A673 (cell line): ENCODE results near the gene SLC39A2. TPM values are rescaled to one million over a fixed set of nuclear protein-coding genes. Genes with fewer than 3 reads are reported as not detected.
"Not testable (repeated sequence)": the region's sequence is repeated elsewhere in the genome, so short reads cannot be mapped to it uniquely, and the experiment has no call there.

Source experiments
- BruUV-seq: library from RNA; stranded (reverse); fragments of 400-500 nt; replicated peaks from 2 replicates; lab custom pipeline; 2021; lab: Mats Ljungman, UMichigan
- CTCF ChIA-PET: fragments of 300-600 bp; sonication (Branson Sonifier 250); formaldehyde crosslinking; loops from one replicate; lab custom pipeline; 2022; ENCODE audit warnings: antibody characterized with exemption; lab: Charles Lee
- POLR2A ChIA-PET: fragments of 300-600 bp; sonication (Branson Sonifier 250); formaldehyde crosslinking; loops from one replicate; lab custom pipeline; 2022; ENCODE audit warnings: antibody characterized with exemption; ENCODE audit not compliant: low non-redundant PET; lab: Charles Lee
- DNase-seq: peaks from one replicate; pipeline ENCODE4 v3.0.0-alpha.2; 2015; ENCODE audit warnings: low spot score
- H3K27ac ChIP-seq: fragments of 200-600 bp; sonication (generic); 2 replicates; pipeline ENCODE4 v1.5.1; 2016; ENCODE audit warnings: mixed run types, low read depth, mild to moderate bottlenecking, mixed read lengths, antibody characterized with exemption, low read length; ENCODE audit not compliant: poor library complexity, severe bottlenecking
- H3K27me3 ChIP-seq: fragments of 200-600 bp; sonication (generic); replicated peaks from 2 replicates; pipeline ENCODE4 v1.6.1; 2017; ENCODE audit warnings: mixed run types, low read depth, mild to moderate bottlenecking, mixed read lengths, antibody characterized with exemption, low read length; ENCODE audit not compliant: insufficient read depth, poor library complexity
- H3K36me3 ChIP-seq: fragments of 200-600 bp; sonication (generic); 2 replicates; pipeline ENCODE4 v1.6.1; 2016; ENCODE audit warnings: mixed run types, mild to moderate bottlenecking, mixed read lengths, antibody characterized with exemption, low read length; ENCODE audit not compliant: insufficient read depth, poor library complexity, severe bottlenecking
- H3K4me1 ChIP-seq: fragments of 200-600 bp; sonication (generic); 2 replicates; pipeline ENCODE4 v1.6.1; 2017; ENCODE audit warnings: mixed run types, mild to moderate bottlenecking, mixed read lengths, antibody characterized with exemption, low read length; ENCODE audit not compliant: insufficient read depth, poor library complexity, severe bottlenecking
- H3K4me3 ChIP-seq: fragments of 200-600 bp; sonication (generic); 2 replicates; pipeline ENCODE4 v1.5.1; 2016; ENCODE audit warnings: low read depth, mixed run types, mild to moderate bottlenecking, mixed read lengths, low read length; ENCODE audit not compliant: poor library complexity, severe bottlenecking
- H3K9me3 ChIP-seq: fragments of 200-600 bp; sonication (generic); 2 replicates; pipeline ENCODE4 v1.6.1; 2016; ENCODE audit warnings: mixed run types, low read depth, mild to moderate bottlenecking, mixed read lengths, antibody characterized with exemption, low read length; ENCODE audit not compliant: poor library complexity, severe bottlenecking
- EZH2 ChIP-seq: fragments of 200-600 bp; sonication (generic); IDR thresholded peaks from 2 replicates; pipeline ENCODE4 v1.6.1; 2017; ENCODE audit warnings: borderline replicate concordance, low read depth, mild to moderate bottlenecking, mixed read lengths, antibody characterized with exemption, low read length; ENCODE audit not compliant: poor library complexity, severe bottlenecking
- intact Hi-C: fragments of 100-400 bp; cut with micrococcal nuclease; formaldehyde crosslinking; loops from one replicate; pipeline ENCODE4 v1.10.0; 2022; ENCODE audit not compliant: unreplicated experiment
- total RNA-seq: library from RNA; stranded (reverse); gene quantifications from 2 replicates; pipeline ENCODE4 v1.2.3, GENCODE V29; 2021
- TF ChIP-seq, protein P1 (sequence below): fragments of 300-800, 200-600 bp; sonication (generic); conservative IDR thresholded peaks from 2 replicates; pipeline ENCODE4 v1.5.1; 2017; ENCODE audit warnings: low read depth, mild to moderate bottlenecking, antibody characterized with exemption, low read length, moderate library complexity, mixed read lengths

SLC39A2 gene
- total RNA-seq, 1 experiment from 2014 or later: not detected

GRCh38 chr14:21038441-21039422, 39.6 kb downstream of the SLC39A2 start:
- DNase-seq: no peak
- Histone ChIP-seq H3K4me1 (no peaks in the 10 kb centered on the region), H3K27me3 (no peaks in the 10 kb centered on the region), H3K36me3 (no peaks in the 10 kb centered on the region), H3K27ac (no peak overlapping the region), H3K4me3 (no peak overlapping the region), H3K9me3 (no peaks in the 10 kb centered on the region)
- BruUV-seq: no TSS peak
- intact Hi-C loops: loop anchor here (10.0 kb wide), 1 partner anchor 344 kb away; no protein-coding TSS in a partner anchor
- TF ChIP-seq, protein P1, sequence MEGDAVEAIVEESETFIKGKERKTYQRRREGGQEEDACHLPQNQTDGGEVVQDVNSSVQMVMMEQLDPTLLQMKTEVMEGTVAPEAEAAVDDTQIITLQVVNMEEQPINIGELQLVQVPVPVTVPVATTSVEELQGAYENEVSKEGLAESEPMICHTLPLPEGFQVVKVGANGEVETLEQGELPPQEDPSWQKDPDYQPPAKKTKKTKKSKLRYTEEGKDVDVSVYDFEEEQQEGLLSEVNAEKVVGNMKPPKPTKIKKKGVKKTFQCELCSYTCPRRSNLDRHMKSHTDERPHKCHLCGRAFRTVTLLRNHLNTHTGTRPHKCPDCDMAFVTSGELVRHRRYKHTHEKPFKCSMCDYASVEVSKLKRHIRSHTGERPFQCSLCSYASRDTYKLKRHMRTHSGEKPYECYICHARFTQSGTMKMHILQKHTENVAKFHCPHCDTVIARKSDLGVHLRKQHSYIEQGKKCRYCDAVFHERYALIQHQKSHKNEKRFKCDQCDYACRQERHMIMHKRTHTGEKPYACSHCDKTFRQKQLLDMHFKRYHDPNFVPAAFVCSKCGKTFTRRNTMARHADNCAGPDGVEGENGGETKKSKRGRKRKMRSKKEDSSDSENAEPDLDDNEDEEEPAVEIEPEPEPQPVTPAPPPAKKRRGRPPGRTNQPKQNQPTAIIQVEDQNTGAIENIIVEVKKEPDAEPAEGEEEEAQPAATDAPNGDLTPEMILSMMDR: no peak
- TF ChIP-seq EZH2: no peak
- POLR2A ChIA-PET: no interaction called here
- CTCF ChIA-PET: no interaction called here

DNA sequence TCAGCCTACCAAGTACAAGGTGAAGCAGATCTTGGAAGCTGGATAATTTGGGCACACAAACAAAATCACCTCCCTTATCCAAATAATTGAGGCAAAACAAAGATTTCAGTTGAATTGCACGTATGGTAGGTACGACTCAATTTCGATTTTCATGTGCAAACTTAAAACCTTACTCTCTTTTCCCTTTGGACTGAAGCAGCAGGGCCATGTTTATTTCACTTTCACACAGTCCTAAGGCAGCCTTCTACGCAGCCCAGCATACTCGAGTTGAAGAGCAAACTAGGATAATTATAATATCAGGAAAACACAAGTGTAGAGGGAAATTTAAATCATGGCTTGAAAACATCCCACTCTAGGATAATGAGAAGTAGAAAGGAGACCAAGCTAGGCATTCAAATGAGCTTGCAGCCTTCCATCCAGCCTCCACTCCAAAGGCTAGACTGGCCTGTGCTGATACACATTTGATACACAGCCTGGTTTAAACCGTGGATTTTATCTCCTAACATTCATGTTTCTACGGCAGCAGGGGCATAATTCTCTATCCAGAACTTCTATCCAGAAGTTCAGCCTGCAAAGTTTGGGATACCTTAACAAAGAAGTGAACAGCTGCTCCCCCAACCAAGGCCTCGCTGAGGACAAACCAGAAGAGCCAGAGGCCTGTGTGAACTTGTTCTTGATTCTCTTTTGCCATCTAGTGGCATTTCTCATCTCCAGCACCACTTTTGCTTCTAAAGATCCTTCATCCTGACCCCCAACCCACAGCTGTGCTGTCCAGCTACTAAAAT, 40.7 kb downstream of the SLC39A2 start:
- no peaks in the 10 kb centered on the region for H3K9me3 ChIP-seq
- no TSS peak for BruUV-seq
- DNase-seq: peak; percentile 68
- H3K4me1 ChIP-seq: no peaks in the 10 kb centered on the region
- intact Hi-C loops: loop anchor here (1.0 to 10.0 kb wide), 2 partner anchors 25 to 345 kb away; no protein-coding TSS in a partner anchor
- no peaks in the 10 kb centered on the region for H3K36me3 ChIP-seq
- no peak overlapping the region for H3K4me3 ChIP-seq
- TF ChIP-seq, protein P1: peak; percentile 66
- TF ChIP-seq EZH2: no peak
- H3K27ac ChIP-seq: no peak overlapping the region
- ChIA-PET POLR2A (no interaction called here), CTCF (interaction anchor here (0.6 to 2.0 kb wide), 5 partner anchors 25 to 281 kb away, joined by 3 to 44 read pairs (median 3); no protein-coding TSS in a partner anchor)
- H3K27me3 ChIP-seq: no peaks in the 10 kb centered on the region

- ChIA-PET POLR2A (no interaction called here), CTCF (interaction anchor here (0.9 to 2.0 kb wide), 4 partner anchors 25 to 282 kb away, joined by 3 to 44 read pairs (median 4); no protein-coding TSS in a partner anchor)
- H3K27me3 ChIP-seq: no peaks in the 10 kb centered on the region
- intact Hi-C loops: loop anchor here (1.0 kb wide), 1 partner anchor 26 kb away; no protein-coding TSS in a partner anchor
- BruUV-seq: no TSS peak
- TF ChIP-seq, protein P1: no peak
- no peaks in the 10 kb centered on the region for H3K36me3 ChIP-seq
- H3K4me1 ChIP-seq: no peaks in the 10 kb centered on the region
- no peak overlapping the region for H3K4me3 ChIP-seq
- DNase-seq: no peak
- no peak overlapping the region for H3K27ac ChIP-seq
- no peaks in the 10 kb centered on the region for H3K9me3 ChIP-seq
These were observed 41.4 kb downstream of the SLC39A2 start for GRCh38 chr14:21040370-21040925.

DNA sequence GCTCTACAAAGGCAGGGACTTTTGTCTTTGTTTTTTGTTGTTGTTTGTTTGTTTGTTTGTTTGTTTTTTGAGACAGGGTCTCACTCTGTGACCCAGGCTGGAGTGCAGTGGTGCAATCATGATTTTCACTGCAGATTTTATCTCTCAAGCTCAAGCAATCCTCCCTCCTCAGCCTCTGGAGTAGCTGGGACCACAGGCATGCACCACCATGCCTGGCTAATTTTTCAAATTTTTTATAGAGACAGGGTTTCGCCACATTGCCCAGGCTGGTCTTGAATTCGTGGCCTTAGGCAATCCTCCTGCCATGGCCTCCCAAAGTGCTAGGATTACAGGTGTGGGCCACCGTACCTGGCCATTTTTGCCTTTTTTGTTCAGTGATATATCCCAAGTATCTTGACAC, 41.8 kb downstream of the SLC39A2 start:
- H3K4me3 ChIP-seq, H3K4me1 ChIP-seq, H3K27me3 ChIP-seq, H3K36me3 ChIP-seq, BruUV-seq, POLR2A ChIA-PET, H3K27ac ChIP-seq, DNase-seq, H3K9me3 ChIP-seq: not testable (repeated sequence)
- intact Hi-C loops: loop anchor here (1.0 kb wide), 1 partner anchor 27 kb away; no protein-coding TSS in a partner anchor
- CTCF ChIA-PET: interaction anchor here (0.9 to 2.0 kb wide), 3 partner anchors 26 to 36 kb away, joined by 3 to 44 read pairs (median 4); no protein-coding TSS in a partner anchor
